Activated T-cell treated with anti-CD3 and anti-CD28 coated beads for 24 hours (primary cell): ENCODE results near the gene RASAL1.
"Not testable (repeated sequence)": the region's sequence is repeated elsewhere in the genome, so short reads cannot be mapped to it uniquely, and the experiment has no call there.

Source experiments
- DNase-seq: peaks from one replicate; pipeline ENCODE4 v3.0.0-alpha.2; 2020; ENCODE audit warnings: low read depth

Gene RASAL1

DNA sequence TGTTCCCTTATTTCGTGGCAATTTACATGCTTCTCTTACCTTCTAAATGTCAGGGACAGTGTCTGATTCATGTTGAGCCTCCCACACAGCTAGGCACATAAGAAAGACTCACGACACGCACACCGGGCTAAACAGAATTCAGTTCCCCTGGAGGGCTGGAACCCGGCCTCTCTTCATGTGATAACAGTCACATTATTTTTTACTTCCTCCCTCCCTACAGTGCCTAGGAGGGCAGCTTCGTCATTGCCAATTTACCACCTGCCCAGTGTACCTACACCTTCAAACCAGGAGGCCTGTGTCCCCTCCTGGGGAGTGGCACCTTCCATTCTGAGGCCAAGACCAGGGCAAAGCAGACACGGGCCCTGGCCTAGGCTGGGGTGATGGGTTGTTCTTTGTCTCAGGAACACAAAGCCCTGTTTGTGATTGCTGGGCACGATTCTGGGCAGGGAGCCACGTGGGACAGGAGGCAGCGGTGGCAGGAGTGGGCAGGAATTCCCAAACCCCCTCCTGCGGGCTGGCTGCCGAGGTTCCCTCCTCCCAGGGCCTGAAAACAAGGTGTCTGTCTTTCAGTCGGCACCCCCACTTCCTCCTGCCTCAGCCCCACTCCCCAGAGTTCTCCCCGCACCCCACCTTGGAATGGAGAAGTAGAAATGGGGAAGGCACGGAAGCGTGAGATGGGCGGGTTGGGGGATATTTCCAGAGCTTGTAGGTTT, 6.8 kb upstream of the RASAL1 start:
- peak; percentile 19 for DNase-seq

DNA sequence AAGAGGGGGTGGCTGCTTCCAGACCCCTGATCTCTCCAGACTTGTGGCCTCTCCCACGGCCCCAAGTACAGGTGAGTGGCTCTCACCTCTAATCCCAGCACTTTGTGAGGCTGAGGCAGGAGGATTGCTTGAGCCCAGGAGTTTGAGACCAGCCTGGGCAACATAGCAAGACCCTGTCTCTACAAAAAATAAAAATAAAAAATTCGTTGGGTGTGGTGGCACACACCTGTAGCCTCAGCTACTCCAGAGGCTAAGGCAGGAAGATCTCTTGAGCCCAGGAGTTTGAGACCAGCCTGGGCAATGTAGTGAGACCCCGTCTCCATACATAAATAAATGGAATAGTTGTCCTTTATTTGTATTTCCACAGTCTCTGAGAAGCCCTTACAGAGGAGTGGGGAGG, 6.2 kb upstream of the RASAL1 start:
- DNase-seq = not testable (repeated sequence)

GRCh38 chr12:113140706-113141105, 5.1 kb upstream of the RASAL1 start:
- no peak for DNase-seq

DNA sequence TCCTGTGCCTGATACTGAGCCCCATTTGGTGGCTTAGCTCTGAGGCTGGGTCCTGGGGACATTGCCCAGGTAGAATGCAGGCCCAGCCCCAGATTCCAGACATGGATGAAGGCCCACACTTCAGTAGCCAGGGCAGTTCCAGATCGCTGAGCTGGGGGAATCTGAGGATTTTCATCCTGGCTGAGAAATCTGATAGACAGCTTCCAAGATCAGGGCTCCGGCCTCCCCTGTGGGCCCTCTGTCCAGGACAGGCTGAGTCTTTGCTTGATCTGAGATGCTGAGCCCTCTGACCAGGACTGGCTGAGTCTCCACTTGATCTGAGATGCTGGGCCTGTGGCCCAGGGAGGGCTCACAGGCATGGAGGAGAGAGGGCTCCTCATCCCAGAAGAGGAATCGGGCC, 3.3 kb upstream of the RASAL1 start:
- DNase-seq = no peak

GRCh38 chr12:113137861-113138783, 2.6 kb upstream of the RASAL1 start:
- no peak for DNase-seq

DNA sequence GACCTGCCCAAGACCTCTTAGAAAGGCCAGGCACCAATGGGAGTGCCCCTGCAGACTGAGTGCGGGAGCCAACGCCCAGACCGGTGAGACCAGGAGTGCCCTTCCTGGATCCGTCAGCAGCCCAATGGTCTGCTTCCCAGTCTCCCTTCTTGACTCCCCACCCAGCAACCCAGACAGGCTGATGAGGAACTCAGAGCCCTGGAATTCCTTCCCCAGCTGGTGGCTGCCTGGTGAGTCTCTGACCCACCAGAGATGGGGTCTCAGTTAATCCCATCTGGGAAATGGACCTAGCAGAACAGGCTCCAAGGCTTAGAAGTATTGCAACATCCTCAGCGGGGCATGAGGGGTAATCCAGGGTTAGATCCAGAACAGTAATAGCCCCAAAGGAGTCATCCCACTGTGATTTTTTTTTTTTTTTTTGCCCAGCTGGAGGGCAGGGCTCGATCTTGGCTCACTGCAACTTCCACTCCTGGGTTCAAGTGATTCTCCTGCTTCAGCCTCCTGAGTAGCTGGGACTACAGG, 1.5 kb upstream of the RASAL1 start:
- no peak for DNase-seq

DNA sequence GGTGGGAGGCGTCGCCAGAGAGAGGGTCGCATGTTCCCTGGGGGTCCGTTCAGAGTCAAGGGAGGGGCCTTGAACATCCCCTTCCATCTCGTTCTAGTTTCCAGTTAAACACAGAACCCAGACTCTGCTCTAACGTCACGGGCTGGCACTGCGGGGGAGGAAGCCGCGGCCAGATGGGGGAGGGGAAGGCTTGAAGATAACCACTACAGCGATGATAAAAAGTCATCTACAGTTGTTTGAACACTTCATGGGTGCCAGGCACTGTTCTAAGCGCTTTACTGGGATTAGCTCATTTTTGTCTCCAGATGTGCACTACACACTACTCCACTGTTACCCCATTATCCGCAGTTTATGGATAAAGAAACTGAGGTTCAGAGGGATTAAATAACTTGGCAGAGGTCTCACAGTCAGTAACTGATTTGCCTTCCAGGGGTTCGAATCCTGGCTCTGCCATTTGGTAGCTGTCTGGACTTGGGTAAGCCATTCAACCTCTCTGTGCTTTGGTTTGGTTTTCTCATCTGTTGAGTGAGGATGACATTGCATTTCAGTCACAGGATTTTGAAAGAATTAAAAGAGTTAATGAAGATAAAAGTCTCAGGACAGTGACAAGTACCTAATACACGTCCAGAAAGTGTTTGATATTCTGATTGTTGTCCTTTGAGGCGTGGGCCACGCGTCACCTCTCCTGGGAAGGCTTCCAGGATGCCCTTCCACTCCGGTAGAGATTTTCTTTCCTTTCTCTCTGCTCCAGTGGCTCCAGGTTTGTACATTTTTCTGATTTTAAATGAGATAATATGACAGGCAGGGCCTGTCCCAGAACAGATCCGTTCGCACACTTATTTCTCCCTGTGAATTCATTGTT, 798 bp upstream of the RASAL1 start:
- DNase-seq = peak; percentile 28

DNA sequence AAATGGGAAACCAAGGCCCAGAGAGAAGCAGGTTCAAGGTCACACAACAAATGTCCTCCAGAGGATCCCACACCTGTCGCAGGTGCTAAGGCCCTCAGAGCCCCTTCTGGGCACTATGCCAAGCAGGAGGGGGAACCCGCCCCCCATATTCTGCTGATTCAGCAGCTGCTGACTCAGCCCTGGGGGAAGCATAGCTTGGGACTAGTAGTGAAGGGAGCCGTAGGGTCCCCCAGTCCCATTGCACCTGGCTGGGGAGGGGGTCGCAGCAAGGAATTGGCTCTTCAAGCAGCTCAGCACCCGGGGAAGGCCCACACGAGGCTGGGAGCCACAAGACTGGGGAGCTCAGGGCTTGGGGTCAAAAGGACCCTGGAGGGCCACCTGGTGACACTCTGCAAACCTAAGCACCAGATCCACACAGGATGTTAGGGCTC, 1.0 kb downstream of the RASAL1 start:
- no peak for DNase-seq

DNA sequence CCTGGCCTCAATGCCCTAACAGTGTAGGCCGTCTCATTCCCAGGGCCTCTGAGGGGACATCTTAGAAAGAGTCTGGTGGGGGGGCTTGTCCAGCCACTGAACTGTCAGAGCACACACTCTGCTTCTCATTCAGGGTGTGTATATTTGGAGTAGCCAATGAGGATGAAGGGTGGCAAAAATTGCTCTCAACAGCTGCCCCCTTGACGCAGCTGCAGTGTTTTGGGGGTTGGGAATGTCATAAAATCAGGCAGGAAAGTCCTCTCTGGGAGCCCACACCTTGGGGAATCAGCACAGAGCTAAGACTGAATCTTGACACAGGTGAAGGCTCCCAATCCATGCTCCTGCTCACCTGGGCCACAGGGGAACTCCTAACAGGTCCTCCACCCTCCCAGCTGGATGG, 1.5 kb downstream of the RASAL1 start:
- DNase-seq = no peak

GRCh38 chr12:113133666-113134065, 1.9 kb downstream of the RASAL1 start:
- no peak for DNase-seq

GRCh38 chr12:113133036-113133435, 2.5 kb downstream of the RASAL1 start:
- DNase-seq = no peak

- no peak for DNase-seq
These were observed 4.0 kb downstream of the RASAL1 start for GRCh38 chr12:113131556-113131955.

DNA sequence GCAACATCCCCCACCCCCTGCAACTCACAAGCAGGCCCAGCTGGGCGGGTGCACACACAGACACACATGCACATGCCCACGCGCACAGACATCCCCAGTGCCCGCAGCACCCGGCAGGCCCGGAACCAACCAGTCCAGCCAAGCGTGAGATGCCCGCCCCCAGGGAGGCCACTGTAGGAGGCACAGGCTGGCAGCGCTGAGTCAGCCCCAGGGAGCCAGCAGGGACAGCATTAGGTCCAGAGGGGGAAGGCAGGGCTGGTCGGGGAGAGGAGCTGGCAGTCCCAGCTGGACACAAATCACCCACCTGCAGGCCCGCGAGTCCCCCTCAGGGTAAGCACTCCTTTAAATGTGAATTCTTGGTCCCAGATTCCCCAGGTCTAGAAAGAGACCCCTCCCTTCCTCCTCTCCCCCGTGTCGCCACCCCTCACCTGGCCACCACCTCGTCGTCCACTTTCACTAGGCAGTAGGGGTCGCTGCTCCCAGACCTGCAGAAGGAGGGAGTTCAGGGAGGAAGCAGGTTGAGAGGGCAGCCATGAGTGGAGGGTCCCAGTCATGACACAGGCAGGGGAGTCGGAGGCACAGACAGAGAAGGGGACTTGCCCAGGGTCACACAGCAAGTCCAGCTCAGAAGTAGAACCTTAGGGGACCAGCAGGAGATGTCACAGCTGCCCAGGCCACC, 5.0 kb downstream of the RASAL1 start:
- no peak for DNase-seq

DNA sequence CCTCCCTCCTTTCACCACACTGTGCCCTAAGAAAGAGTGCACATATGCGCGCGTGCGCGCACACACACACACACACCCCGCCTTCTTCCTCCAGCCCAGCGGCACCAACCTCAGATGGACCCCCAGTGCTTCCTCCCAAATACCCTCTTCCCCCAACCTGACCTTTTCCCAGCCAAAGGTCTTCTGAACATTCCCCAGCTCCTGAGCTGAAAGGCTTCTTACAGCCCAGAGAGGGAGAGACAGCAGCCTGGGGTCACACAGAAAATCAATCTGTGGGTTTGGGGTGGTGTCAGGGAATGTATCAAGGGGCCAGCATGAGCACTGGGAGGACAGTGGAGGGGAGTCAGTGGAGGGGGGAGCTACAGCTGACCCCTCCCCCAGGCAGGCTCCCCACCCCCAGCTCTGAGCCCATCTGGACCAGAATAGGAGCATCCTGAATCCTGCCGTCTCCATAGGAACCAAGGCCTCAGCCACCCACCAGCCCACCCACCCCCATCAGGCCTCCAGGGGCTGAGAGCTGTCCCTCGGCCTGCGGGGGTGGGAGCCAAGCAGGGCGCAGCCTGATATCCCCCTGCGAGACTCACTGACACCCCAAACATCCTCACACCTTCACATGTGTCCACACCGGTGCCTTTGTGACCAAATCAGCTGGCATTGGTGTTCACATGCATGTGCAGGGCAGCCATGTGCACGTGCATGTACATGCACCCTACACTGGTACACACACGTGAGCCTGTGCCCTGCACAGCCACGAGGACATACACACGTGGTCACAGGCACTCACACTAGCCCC, 5.7 kb downstream of the RASAL1 start:
- no peak for DNase-seq

- no peak for DNase-seq
These were observed 6.5 kb downstream of the RASAL1 start for GRCh38 chr12:113128802-113129663.

DNA sequence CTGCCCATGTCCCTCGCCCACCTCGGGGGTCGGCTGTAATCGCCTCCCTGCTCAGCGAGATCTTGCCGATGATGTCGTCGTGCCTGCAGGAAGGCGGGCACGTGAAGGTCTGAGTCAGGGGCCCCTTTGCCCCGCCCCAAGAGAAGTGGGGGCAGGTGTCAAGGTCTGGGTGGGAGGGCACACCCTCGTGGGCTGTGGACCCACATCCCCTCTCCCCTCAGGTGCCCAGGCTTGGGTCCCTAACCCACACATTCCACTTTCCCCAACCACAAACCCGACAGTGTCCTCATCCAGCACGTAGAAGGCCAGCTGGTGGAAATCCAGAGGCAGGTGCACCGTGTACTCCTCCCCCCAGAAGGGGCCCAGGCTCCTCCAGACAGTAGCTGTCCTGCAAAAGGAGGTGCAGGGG, 7.8 kb downstream of the RASAL1 start:
- no peak for DNase-seq

GRCh38 chr12:113120670-113121370, 14.7 kb downstream of the RASAL1 start:
- DNase-seq = no peak

- no peak for DNase-seq
These were observed 15.4 kb downstream of the RASAL1 start for GRCh38 chr12:113119980-113120669.
